GM12872 (cell line): ENCODE measurements around the gene SETD6.
A peak's percentile ranks its signal among the peaks of the same experiment; 100 is the strongest.

ENCODE experiments used
- CTCF ChIP-seq: IDR thresholded peaks from 3 replicates; pipeline ENCODE4 v1.5.1; 2011; ENCODE audit warnings: low read depth, mild to moderate bottlenecking, low read length, moderate library complexity; ENCODE audit not compliant: insufficient read depth

The SETD6 gene, protein sequence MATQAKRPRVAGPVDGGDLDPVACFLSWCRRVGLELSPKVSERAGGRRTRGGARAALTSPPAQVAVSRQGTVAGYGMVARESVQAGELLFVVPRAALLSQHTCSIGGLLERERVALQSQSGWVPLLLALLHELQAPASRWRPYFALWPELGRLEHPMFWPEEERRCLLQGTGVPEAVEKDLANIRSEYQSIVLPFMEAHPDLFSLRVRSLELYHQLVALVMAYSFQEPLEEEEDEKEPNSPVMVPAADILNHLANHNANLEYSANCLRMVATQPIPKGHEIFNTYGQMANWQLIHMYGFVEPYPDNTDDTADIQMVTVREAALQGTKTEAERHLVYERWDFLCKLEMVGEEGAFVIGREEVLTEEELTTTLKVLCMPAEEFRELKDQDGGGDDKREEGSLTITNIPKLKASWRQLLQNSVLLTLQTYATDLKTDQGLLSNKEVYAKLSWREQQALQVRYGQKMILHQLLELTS

DNA sequence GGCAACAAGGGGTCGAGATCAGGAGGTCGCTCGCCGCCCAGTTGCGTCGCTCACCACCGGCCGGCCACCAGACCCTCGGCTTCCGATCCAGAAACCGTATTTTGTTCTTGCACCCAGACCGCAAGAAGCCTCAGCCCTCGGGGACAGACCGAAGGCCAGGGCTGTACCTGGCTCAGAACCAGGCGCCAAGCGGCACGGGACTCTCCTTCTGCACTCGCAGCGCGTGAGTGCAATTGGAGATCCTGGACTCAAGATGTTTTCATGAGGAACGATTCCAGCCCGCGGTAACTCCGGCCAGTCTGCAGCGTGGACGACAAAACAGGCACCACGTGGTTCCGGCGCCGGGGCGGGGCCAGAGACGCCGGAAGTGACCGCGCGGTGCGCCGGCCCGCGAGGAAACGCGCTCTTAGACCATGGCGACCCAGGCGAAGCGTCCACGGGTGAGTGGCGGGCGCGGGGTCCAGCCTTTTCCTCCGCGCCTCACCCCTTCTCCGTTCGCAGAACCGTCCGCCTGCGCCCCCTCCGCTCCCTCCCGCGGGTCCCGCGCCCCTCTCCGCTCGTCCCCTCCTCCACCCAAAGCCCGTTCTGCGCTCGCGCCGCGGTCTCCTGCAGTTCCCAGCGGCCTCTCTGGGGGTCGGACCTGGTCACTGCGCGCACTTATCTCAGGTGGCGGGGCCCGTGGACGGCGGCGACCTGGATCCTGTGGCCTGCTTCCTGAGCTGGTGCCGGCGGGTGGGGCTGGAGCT lies at the start of gene SETD6:
Gene SETD6 (plus strand): TSS at position 393 of the 746 bp plus-strand sequence. CDS start 21 bp downstream, at position 414.
- peak; percentile 23; the same call in 1 of the 3 replicates for TF ChIP-seq CTCF

DNA sequence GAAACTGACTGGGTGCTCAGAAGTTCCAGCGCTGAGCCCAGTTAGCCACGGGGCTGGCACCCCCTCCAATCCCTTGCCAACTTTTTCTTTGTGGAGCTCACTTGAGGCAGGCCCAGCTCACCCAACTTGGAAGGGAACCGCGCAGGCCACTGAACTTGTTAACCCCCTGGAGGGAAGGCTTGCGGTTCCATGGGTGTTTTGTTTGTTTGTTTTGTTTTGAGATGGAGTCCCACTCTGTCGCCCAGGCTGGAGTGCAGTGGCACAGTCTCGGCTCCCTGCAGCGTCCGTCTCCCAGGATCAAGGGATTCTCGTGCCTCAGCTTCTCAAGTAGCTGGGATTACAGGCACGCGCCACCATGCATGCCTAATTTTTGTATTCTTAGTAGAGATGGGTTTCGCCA lies 49.5 kb upstream of the SETD6 start:
- TF ChIP-seq CTCF = no peak

- no peak for TF ChIP-seq CTCF
These were observed 48.9 kb upstream of the SETD6 start for GRCh38 chr16:58466396-58466795.

DNA sequence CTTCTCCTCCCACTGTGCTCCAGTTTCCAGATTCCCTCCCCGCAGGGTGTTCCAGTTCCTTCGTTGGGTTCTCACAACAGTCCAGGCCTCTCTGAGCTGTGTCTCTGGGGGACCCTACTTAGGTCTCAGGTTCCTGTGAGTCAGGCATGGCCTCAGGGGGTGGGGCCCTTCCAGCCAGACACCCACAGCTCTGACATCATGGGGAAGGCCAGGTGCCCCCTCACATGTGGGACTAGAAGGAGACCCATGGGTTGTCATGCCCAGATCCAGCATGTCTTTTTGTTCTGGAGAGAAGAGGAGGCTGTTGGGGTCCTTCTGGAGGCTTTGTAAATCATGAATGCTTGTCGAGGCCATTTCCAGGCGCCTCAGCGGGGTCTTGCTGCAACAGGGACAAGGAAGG lies 47.4 kb upstream of the SETD6 start:
- TF ChIP-seq CTCF = no peak

- TF ChIP-seq CTCF = no peak
These were observed 43.9 kb upstream of the SETD6 start for GRCh38 chr16:58471209-58471975.

- TF ChIP-seq CTCF = no peak
These were observed 43.1 kb upstream of the SETD6 start for GRCh38 chr16:58472266-58472665.

DNA sequence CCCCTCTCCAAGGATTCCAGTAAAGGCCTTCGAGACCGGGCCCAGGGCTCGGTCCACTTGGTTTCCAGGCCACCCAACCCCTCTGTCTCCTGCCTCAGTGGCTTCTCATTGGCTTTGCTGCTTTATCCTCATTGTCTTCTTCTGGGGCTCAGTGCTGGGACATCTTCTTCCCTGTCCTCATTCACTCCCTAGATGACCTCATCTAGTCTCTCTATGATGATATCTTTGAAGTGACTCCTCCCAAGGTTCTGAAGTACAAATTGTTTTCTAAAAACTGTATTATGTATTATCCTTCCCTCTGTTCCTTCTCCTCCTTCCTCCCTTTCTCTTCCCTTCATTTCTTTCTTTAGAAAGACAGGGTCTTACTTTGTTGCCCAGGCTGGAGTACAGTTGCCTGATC lies 42.5 kb upstream of the SETD6 start:
- no peak for TF ChIP-seq CTCF
